ENCODE measurements around the gene KLHL22. TPM values are rescaled to one million over a fixed set of nuclear protein-coding genes. Genes with fewer than 3 reads are reported as not detected.
"Not testable (repeated sequence)": the region's sequence is repeated elsewhere in the genome, so short reads cannot be mapped to it uniquely, and the experiment has no call there.

KLHL22 gene
- polyA plus RNA-seq, 1 experiment = 30.2 TPM

GRCh38 chr22:20483771-20484170 lies 11.8 kb downstream of the KLHL22 start:
- H3K4me3 ChIP-seq (ENCODE audit: low read depth, low read length) = no peak overlapping the region
- no peak overlapping the region for H3K27ac ChIP-seq (ENCODE audit: low read depth, low read length)
- no peaks in the 10 kb centered on the region for H3K27me3 ChIP-seq (ENCODE audit: control insufficient read depth, insufficient read depth, low read length)
- ChIA-PET CTCF (interaction anchor here (1.0 kb wide), 1 partner anchor 65 kb away, joined by 3 read pairs; no protein-coding TSS in a partner anchor), POLR2A (no interaction called here)
- H3K9me3 ChIP-seq (ENCODE audit: control insufficient read depth, insufficient read depth, low read length) = no peaks in the 10 kb centered on the region
- no peak for DNase-seq (ENCODE audit: low read depth, low spot score)
- TF ChIP-seq CTCF (IDR thresholded peaks at IDR 0.05; ENCODE audit: low read depth, low read length) = no peak

- POLR2A ChIA-PET; DNase-seq (ENCODE audit: low read depth, low spot score); H3K9me3 ChIP-seq (ENCODE audit: control insufficient read depth, insufficient read depth, low read length); H3K27me3 ChIP-seq (ENCODE audit: control insufficient read depth, insufficient read depth, low read length); H3K27ac ChIP-seq (ENCODE audit: low read depth, low read length); H3K4me3 ChIP-seq (ENCODE audit: low read depth, low read length): not testable (repeated sequence)
- CTCF ChIA-PET = interaction anchor here (1.0 kb wide), 1 partner anchor 65 kb away, joined by 3 read pairs; no protein-coding TSS in a partner anchor
These were observed 12.5 kb downstream of the KLHL22 start for GRCh38 chr22:20483143-20483506.

- DNase-seq (ENCODE audit: low read depth, low spot score) = no peak
- TF ChIP-seq CTCF (IDR thresholded peaks at IDR 0.05; ENCODE audit: low read depth, low read length) = no peak
- no peak overlapping the region for H3K27ac ChIP-seq (ENCODE audit: low read depth, low read length)
- H3K4me3 ChIP-seq (ENCODE audit: low read depth, low read length) = no peak overlapping the region
- ChIA-PET POLR2A (no interaction called here), CTCF (no interaction called here)
- no peaks in the 10 kb centered on the region for H3K9me3 ChIP-seq (ENCODE audit: control insufficient read depth, insufficient read depth, low read length)
- H3K27me3 ChIP-seq (ENCODE audit: control insufficient read depth, insufficient read depth, low read length) = no peaks in the 10 kb centered on the region
These were observed 15.9 kb downstream of the KLHL22 start for GRCh38 chr22:20479612-20480196.

- H3K9me3 ChIP-seq (ENCODE audit: control insufficient read depth, insufficient read depth, low read length); DNase-seq (ENCODE audit: low read depth, low spot score); POLR2A ChIA-PET; H3K27ac ChIP-seq (ENCODE audit: low read depth, low read length); H3K4me3 ChIP-seq (ENCODE audit: low read depth, low read length); H3K27me3 ChIP-seq (ENCODE audit: control insufficient read depth, insufficient read depth, low read length); CTCF ChIA-PET: not testable (repeated sequence)
These were observed 17.5 kb downstream of the KLHL22 start for GRCh38 chr22:20478059-20478458.

GRCh38 chr22:20475569-20475968 lies 20.0 kb downstream of the KLHL22 start:
- H3K4me3 ChIP-seq (ENCODE audit: low read depth, low read length); DNase-seq (ENCODE audit: low read depth, low spot score); H3K27ac ChIP-seq (ENCODE audit: low read depth, low read length); H3K27me3 ChIP-seq (ENCODE audit: control insufficient read depth, insufficient read depth, low read length); POLR2A ChIA-PET; CTCF ChIA-PET; H3K9me3 ChIP-seq (ENCODE audit: control insufficient read depth, insufficient read depth, low read length): not testable (repeated sequence)

GRCh38 chr22:20475115-20475436 lies 20.5 kb downstream of the KLHL22 start:
- CTCF ChIA-PET = no interaction called here
- H3K4me3 ChIP-seq (ENCODE audit: low read depth, low read length) = no peak overlapping the region
- DNase-seq (ENCODE audit: low read depth, low spot score) = no peak
- H3K27ac ChIP-seq (ENCODE audit: low read depth, low read length) = no peak overlapping the region
- H3K27me3 ChIP-seq (ENCODE audit: control insufficient read depth, insufficient read depth, low read length) = no peaks in the 10 kb centered on the region
- TF ChIP-seq CTCF (IDR thresholded peaks at IDR 0.05; ENCODE audit: low read depth, low read length) = no peak
- no peaks in the 10 kb centered on the region for H3K9me3 ChIP-seq (ENCODE audit: control insufficient read depth, insufficient read depth, low read length)
- POLR2A ChIA-PET = no interaction called here

Data from AG04450 (cell line).